Muscle layer of duodenum (tissue), 2 donors: Measurements from ENCODE around the gene PTPRK.
"Not testable (repeated sequence)": the region's sequence is repeated elsewhere in the genome, so short reads cannot be mapped to it uniquely, and the experiment has no call there.

Experiments used
- H3K27ac ChIP-seq: one replicate; pipeline ENCODE4 v1.7.0; 2013; ENCODE audit warnings: mild to moderate bottlenecking, low read length
- H3K27me3 ChIP-seq: one replicate; pipeline ENCODE4 v1.7.0; 2013; ENCODE audit warnings: low read depth, mild to moderate bottlenecking, control low read depth, low read length
- H3K36me3 ChIP-seq, 2 donors: one replicate each; pipeline ENCODE4 v1.7.0; 2013; ENCODE audit warnings: low read length in 2 of 2, control low read depth in 1 of 2, mild to moderate bottlenecking in 1 of 2; ENCODE audit not compliant: insufficient read depth in 2 of 2, control insufficient read depth in 1 of 2
- H3K4me1 ChIP-seq, 2 donors: one replicate each; pipeline ENCODE4 v1.7.0; 2013; ENCODE audit warnings: low read length in 2 of 2, mild to moderate bottlenecking in 2 of 2, control low read depth in 1 of 2, moderate library complexity in 1 of 2; ENCODE audit not compliant: insufficient read depth in 2 of 2, control insufficient read depth in 1 of 2
- H3K4me3 ChIP-seq, 2 donors: one replicate each; pipeline ENCODE4 v1.7.0; 2013; ENCODE audit warnings: low read length in 2 of 2, low read depth in 1 of 2, mild to moderate bottlenecking in 1 of 2
- H3K9me3 ChIP-seq, 2 donors: one replicate each; pipeline ENCODE4 v1.7.0; 2013; ENCODE audit warnings: low read length in 2 of 2, control low read depth in 1 of 2, mild to moderate bottlenecking in 1 of 2; ENCODE audit not compliant: control insufficient read depth in 1 of 2
- donor health status: healthy.

The PTPRK gene

GRCh38 chr6:127932708-127933107 lies 587.7 kb downstream of the PTPRK start:
- H3K36me3 ChIP-seq, result no peaks in the 10 kb centered on the region
- no peaks in the 10 kb centered on the region for H3K27me3 ChIP-seq
- H3K9me3 ChIP-seq, result peaks cover 4 to 7% of the 10 kb centered on the region in 2 donors
- no peak overlapping the region for H3K4me3 ChIP-seq
- no peaks in the 10 kb centered on the region for H3K4me1 ChIP-seq
- no peak overlapping the region for H3K27ac ChIP-seq

GRCh38 chr6:127926441-127926840 lies 594.0 kb downstream of the PTPRK start:
- not testable (repeated sequence) for H3K9me3 ChIP-seq

GRCh38 chr6:127924440-127924839 lies 596.0 kb downstream of the PTPRK start:
- no peak overlapping the region for H3K4me3 ChIP-seq
- H3K36me3 ChIP-seq, result no peaks in the 10 kb centered on the region
- no peaks in the 10 kb centered on the region for H3K4me1 ChIP-seq
- H3K27ac ChIP-seq, result no peak overlapping the region
- H3K27me3 ChIP-seq, result no peaks in the 10 kb centered on the region
- no peaks in the 10 kb centered on the region for H3K9me3 ChIP-seq

More at GRCh38 chr6:127926441-127926840, 594.0 kb downstream of the PTPRK start:
- H3K4me3 ChIP-seq, H3K4me1 ChIP-seq, H3K27me3 ChIP-seq, H3K36me3 ChIP-seq, H3K27ac ChIP-seq: not testable (repeated sequence)

GRCh38 chr6:127924031-127924430 lies 596.4 kb downstream of the PTPRK start:
- no peak overlapping the region for H3K27ac ChIP-seq
- no peaks in the 10 kb centered on the region for H3K27me3 ChIP-seq
- no peaks in the 10 kb centered on the region for H3K4me1 ChIP-seq
- no peak overlapping the region for H3K4me3 ChIP-seq
- H3K36me3 ChIP-seq, result no peaks in the 10 kb centered on the region
- H3K9me3 ChIP-seq, result no peaks in the 10 kb centered on the region

- Histone ChIP-seq H3K36me3 (no peaks in the 10 kb centered on the region), H3K4me1 (no peaks in the 10 kb centered on the region), H3K27ac (no peak overlapping the region)
Observed at GRCh38 chr6:127923135-127923534, 597.3 kb downstream of the PTPRK start.

GRCh38 chr6:127921982-127922381 lies 598.4 kb downstream of the PTPRK start:
- no peak overlapping the region for H3K4me3 ChIP-seq
- H3K9me3 ChIP-seq, result no peaks in the 10 kb centered on the region
- H3K27ac ChIP-seq, result no peak overlapping the region
- H3K4me1 ChIP-seq, result no peaks in the 10 kb centered on the region
- no peaks in the 10 kb centered on the region for H3K27me3 ChIP-seq
- no peaks in the 10 kb centered on the region for H3K36me3 ChIP-seq

More at GRCh38 chr6:127923135-127923534, 597.3 kb downstream of the PTPRK start:
- Histone ChIP-seq H3K4me3 (no peak overlapping the region), H3K9me3 (no peaks in the 10 kb centered on the region), H3K27me3 (no peaks in the 10 kb centered on the region)

- H3K27ac ChIP-seq, result no peak overlapping the region
- H3K4me1 ChIP-seq, result no peaks in the 10 kb centered on the region
Observed at GRCh38 chr6:127920804-127921203, 599.6 kb downstream of the PTPRK start.

More at GRCh38 chr6:127920804-127921203, 599.6 kb downstream of the PTPRK start:
- no peaks in the 10 kb centered on the region for H3K36me3 ChIP-seq
- no peak overlapping the region for H3K4me3 ChIP-seq
- H3K9me3 ChIP-seq, result no peaks in the 10 kb centered on the region
- no peaks in the 10 kb centered on the region for H3K27me3 ChIP-seq
